M059J (cell line): ENCODE data around the gene HCLS1. TPM values are rescaled to one million over a fixed set of nuclear protein-coding genes. Genes with fewer than 3 reads are reported as not detected.
A peak's percentile ranks its signal among the peaks of the same experiment; 100 is the strongest.
"Not testable (repeated sequence)": the region's sequence is repeated elsewhere in the genome, so short reads cannot be mapped to it uniquely, and the experiment has no call there.

Experiments used
- DNase-seq: peaks from one replicate; pipeline ENCODE4 v3.0.0-alpha.2; 2012; ENCODE audit warnings: low read depth
- total RNA-seq: library from RNA; depleted of rRNA; stranded (reverse); fragments of >200 nt; shearing (Covaris generic); gene quantifications from 2 replicates; pipeline ENCODE4 v1.2.3, GENCODE V29; 2014

The HCLS1 gene
- total RNA-seq, 1 experiment from 2014 or later: 0.81 TPM

DNA sequence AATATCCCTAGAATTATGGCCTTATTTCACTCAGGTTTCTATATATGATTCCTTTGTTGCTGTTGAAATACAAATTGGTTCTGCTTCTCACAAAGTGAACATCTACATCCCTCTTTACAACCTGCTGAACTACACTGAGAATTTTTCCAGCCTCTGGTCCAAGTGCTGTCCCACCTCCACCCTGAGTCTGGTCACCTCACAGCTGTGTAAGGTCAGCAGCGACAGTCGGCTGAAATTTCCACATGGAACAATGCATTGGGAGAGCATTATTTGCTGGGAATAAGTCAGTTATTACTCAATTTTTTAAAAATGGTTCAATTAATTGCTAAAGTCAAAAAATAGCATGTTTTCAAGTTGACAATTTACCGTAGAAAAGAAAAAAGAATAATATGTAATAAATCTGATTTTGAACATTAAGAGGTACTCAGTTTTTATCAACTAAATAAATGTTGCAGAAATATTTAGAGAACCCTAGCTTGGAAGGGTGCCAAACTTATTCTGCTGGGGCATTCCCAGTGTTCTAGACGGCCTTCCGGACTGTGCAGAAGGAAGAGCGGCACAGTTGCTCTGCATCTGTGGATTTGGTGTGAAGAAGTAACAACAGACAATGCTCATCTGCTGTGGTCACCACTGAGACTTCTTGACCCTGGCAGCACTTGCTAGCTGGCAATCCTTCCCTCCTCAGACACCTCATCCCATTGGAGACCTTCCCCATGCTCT lies 1.8 kb downstream of the HCLS1 start:
- DNase-seq: no peak

DNA sequence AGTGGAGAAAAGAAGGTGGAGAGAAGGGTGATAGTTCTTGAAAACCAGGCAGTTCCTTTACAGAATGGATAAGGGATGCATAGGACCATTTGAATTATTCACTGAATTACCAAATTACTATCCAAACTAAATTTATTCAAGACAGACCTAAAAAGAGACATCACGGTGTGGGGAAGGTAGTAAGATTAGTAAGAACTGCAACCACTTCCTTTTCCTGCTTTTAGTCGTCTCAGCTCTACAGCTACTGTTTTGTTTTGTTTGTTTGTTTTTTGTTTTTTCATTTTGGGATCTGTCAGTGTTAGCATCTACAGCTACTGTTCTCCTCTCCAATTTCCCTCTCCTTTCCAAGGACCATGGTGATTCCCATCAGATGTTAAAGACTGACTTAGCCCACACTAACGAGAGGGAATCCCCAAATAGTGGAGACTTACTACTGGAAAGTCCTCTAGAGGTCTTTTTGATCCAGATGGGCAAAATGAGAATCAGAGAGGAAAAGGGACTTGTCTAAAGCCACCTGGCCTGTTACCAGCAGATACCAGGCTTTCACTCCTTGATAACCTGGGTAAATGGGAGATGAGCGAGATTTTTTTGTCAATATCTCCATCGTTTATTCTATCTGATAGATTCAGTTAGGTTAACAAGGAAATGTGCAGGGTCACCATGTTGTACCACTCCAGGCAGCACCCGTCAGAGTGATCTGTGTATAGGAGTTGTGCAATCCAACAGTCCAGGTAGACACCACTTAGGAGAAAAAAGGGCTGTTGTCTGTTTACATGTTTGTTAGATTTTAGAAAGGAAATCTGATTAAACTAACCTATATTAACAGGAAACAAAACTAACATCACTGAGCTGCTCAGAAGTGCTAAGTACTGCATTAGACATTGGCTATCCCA lies 6.0 kb downstream of the HCLS1 start:
- no peak for DNase-seq

DNA sequence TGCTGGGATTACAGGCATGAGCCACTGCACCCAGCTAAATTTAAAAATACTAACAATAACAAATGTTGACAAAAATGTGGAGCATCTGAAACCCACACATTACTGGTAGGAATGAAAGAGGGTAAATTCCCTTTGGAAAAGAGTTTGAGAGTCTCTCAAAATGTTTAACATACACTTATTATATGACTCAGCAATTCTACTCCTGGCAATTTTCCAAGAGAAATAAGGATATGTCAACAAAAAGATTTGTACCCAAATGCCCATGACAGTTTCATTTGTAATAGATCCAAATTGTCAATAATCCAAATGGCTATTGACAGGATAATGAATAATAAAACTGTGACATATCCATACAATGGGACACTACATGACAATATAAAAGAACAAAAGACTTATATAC lies 9.0 kb downstream of the HCLS1 start:
- peak; percentile 26 for DNase-seq

DNA sequence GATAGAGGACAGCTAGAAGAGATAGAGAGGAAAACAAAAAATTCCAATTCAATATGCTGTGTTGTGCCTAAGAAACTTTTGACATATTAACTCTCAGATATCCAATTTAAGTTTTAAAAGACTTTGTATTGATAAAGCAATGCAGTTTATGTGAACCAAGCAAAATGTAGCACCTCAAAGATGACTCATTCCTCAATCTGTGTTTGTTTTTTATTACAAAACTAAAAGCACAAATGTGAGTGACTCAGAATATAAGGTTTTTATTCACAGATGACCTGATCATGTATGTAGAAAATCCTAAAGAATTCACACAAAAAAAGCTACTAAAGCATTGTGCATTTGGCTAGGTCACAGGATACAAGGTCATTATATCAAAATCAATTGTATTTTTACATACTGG lies 11.1 kb downstream of the HCLS1 start:
- peak; percentile 17 for DNase-seq

DNA sequence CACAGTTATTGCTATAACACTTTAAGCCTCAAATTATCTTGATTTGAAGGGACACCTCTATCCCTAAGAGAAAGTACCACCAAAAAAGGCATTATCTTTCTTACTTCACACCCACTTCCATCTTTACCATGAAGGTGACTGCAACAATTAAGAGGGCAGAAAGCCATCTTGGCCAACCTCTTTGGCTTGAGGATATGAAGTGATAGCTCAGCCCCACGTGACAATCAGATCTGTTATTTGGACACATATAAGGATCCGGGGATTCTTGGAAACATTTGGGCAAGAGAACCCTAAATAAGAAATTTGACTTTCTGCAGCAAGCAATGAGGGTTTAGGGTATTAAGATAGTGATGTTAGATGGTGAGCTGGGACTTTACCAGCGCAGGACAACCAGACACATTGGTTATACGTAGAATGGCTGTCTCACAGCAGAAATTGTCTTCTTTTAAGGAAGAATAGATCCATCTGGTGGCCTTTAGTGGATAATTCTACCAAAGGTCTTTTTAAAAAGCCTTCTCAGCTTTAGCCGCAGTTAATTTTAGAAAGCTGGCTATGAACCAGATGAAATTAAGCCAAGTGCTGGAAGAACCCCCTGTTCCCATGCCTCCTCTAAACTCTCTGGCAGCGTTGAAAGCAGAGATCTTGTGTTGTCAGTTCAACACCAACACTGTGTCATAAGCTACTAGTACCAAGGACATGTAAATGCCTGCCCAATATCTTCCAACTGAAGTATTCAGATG lies 12.3 kb downstream of the HCLS1 start:
- DNase-seq: no peak

DNA sequence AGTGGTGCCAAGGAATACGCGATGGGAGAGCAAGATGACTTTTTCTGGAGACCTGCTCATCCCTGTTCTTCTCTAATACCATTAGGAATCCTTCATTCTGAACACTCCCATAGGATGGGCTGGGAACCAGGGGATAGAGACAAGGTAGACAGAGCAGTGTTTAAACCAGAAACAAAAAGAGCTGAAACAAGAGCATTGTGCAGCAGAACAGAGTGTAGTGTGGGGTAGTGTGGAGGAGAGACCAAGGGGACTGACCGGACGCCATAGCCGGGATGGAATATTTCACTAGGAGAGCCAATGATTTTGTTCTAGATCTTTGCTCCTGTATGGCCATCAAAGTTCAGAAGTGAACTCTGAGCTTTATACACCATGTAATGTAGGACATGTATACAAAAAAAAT lies 15.6 kb downstream of the HCLS1 start:
- DNase-seq: no peak

- no peak for DNase-seq
Measured at GRCh38 chr3:121642601-121643314, 17.9 kb downstream of the HCLS1 start.

DNA sequence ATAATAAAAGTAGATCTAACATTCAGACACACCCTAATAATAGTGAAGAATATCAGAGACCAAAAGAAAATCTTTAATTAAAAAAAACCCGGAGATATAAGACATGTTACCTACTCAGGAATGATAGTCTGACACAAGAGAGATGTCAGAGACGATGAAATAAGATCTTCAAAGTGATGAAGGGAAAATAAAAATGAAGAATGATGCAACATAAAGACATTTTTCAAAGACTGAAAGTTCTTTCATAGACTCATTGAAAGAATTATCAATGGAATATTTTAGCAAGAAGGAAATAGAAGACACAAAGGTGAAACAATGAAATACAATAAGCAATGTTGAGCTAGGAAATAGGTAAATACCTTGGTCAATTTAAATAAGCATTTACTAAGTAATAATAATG lies 19.6 kb downstream of the HCLS1 start:
- no peak for DNase-seq

DNA sequence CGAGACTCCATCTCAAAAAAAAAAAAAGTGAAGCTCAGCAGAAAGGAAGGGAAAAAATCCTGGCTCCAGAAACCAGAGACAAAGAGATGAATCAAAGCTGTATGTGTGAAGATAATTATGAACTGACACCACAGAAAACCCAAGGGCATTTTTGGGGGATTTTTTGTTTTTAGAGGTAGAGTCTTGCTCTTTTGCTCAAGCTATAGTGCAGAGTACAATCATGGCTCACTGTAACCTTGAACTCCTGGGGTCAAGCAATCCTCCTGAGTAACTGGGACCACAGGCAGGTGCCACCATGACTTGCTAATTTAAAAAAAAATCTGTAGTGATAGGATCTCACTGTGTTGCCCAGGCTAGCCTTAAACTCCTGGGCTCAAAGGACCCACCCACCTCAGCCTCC lies 22.8 kb downstream of the HCLS1 start:
- DNase-seq: no peak

- DNase-seq: no peak
Measured at GRCh38 chr3:121630355-121630754, 30.3 kb downstream of the HCLS1 start.

GRCh38 chr3:121629601-121630000 lies 31.1 kb downstream of the HCLS1 start:
- no peak for DNase-seq

DNA sequence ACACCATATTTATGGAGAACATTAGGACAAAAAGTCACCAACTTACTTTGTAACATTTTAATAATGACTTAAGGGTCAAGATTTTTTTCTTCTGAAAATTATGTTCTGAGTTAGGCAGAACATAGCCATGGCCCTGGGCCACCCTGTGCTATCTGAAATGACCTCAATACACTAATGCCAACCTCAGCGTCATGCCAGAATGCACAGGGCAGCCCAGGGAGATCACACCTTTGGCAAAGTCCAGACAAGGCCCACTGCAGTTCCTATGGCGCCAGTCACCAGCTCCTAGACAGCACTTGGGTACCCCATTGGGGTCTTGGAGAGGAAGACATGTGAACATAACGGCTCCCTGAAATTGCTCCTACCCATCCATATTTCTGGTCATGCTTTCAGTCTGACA lies 33.1 kb downstream of the HCLS1 start:
- no peak for DNase-seq

GRCh38 chr3:121627211-121627610 lies 33.5 kb downstream of the HCLS1 start:
- no peak for DNase-seq

DNA sequence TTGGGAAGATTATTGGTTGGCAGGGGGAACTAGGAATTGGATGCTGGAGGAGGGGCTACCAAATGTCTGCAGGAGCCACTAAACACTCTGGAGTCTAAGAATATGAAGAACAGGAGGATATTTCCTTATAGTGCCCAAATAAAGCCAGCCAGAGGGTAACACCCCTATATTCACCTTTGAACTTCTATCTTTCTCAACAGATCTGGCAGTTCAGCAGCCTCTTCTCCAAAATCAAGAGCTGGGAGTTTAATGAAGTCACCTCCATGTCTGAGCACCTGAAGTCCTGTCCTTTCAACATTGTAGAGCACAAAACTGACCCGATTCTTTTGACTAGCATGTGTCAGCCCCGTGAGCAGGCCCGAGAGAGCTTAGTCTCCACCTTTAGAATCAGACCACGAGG lies 34.2 kb downstream of the HCLS1 start:
- no peak for DNase-seq

GRCh38 chr3:121624147-121624899 lies 36.4 kb downstream of the HCLS1 start:
- DNase-seq: no peak

DNA sequence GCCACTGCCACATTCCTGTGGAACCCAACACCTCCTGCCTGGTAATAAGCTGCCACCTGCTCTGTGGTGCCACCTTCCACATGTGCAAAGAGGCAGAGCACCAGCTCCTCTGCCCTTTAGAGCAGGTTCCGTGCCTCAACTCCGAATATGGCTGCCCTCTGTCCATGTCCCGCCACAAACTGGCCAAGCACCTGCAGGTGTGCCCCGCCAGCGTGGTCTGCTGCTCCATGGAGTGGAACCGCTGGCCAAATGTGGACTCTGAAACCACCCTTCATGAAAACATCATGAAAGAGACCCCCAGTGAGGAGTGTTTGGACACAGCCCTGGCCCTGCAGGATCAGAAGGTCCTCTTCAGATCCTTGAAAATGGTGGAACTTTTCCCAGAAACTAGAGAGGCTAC lies 39.2 kb downstream of the HCLS1 start:
- DNase-seq: no peak

GRCh38 chr3:121619691-121620090 lies 41.0 kb downstream of the HCLS1 start:
- no peak for DNase-seq

DNA sequence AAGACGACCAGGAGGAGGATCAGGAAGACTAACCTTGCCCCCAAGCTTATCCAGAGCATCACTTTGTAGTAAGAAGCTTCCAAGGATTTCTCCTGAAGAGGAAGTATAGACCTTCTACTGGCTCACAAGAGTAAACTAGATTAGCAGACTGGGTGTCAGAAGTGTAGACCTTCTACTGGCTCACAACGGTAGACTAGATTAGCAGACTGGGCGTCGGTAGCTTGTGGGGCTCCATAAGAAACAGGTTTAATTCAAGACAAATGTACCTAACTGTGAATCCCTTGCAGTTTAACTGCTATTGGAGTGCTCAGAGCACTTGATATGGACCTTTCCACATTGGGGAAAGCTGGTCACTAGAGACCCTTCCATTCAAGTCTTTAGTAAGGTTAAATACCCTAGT lies 54.6 kb downstream of the HCLS1 start:
- DNase-seq: no peak

GRCh38 chr3:121604759-121605158 lies 55.9 kb downstream of the HCLS1 start:
- peak; percentile 15 for DNase-seq

GRCh38 chr3:121601212-121601812 lies 59.4 kb downstream of the HCLS1 start:
- no peak for DNase-seq

- DNase-seq: not testable (repeated sequence)
Measured at GRCh38 chr3:121599900-121600299, 60.8 kb downstream of the HCLS1 start.
